Coronary artery (tissue), 2 donors: Measurements from ENCODE around the gene EPB41L5.
"Not testable (repeated sequence)": the region's sequence is repeated elsewhere in the genome, so short reads cannot be mapped to it uniquely, and the experiment has no call there.

Experiments used
- DNase-seq: peaks from one replicate; pipeline ENCODE4 v3.0.0-alpha.2; 2017; ENCODE audit warnings: low spot score
- H3K27ac ChIP-seq, 2 donors: fragments of 200-600 bp; sonication (generic); one replicate each; pipeline ENCODE4 v1.5.1; 2016 to 2019
- H3K4me3 ChIP-seq: fragments of 200-600 bp; sonication (generic); 2 replicates; pipeline ENCODE4 v1.5.1; 2016; ENCODE audit warnings: mild to moderate bottlenecking, moderate library complexity
- TF ChIP-seq, protein P1 (sequence below): fragments of 200-600 bp; sonication (generic); IDR thresholded peaks from one replicate; pipeline ENCODE4 v1.5.1; 2019; ENCODE audit warnings: antibody characterized with exemption

The EPB41L5 gene

DNA sequence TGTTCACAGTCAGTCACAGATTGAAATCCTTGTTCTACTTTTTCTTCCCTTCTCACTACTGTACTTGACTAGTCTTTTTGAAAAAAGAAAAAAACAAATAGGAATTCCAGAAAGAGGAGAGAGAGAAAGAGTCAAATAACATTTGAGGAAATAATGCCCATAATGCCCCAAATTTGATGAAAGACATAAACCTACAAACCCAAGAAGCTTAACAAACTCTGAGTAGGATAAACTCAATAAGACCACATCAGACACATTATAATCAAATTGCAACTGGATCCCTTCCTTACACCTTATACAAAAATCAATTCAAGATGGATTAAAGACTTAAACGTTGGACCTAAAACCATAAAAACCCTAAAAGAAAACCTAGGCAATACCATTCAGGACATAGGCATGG is 179.4 kb downstream of the EPB41L5 start:
- Histone ChIP-seq H3K4me3 (no peak overlapping the region), H3K27ac (no peak overlapping the region)
- TF ChIP-seq, protein P1, sequence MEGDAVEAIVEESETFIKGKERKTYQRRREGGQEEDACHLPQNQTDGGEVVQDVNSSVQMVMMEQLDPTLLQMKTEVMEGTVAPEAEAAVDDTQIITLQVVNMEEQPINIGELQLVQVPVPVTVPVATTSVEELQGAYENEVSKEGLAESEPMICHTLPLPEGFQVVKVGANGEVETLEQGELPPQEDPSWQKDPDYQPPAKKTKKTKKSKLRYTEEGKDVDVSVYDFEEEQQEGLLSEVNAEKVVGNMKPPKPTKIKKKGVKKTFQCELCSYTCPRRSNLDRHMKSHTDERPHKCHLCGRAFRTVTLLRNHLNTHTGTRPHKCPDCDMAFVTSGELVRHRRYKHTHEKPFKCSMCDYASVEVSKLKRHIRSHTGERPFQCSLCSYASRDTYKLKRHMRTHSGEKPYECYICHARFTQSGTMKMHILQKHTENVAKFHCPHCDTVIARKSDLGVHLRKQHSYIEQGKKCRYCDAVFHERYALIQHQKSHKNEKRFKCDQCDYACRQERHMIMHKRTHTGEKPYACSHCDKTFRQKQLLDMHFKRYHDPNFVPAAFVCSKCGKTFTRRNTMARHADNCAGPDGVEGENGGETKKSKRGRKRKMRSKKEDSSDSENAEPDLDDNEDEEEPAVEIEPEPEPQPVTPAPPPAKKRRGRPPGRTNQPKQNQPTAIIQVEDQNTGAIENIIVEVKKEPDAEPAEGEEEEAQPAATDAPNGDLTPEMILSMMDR = no peak
- DNase-seq = no peak

GRCh38 chr2:120195553-120195952 is 182.7 kb downstream of the EPB41L5 start:
- no peak overlapping the region for H3K27ac ChIP-seq
- no peak overlapping the region for H3K4me3 ChIP-seq
- TF ChIP-seq, protein P1 = no peak
- DNase-seq = no peak

DNA sequence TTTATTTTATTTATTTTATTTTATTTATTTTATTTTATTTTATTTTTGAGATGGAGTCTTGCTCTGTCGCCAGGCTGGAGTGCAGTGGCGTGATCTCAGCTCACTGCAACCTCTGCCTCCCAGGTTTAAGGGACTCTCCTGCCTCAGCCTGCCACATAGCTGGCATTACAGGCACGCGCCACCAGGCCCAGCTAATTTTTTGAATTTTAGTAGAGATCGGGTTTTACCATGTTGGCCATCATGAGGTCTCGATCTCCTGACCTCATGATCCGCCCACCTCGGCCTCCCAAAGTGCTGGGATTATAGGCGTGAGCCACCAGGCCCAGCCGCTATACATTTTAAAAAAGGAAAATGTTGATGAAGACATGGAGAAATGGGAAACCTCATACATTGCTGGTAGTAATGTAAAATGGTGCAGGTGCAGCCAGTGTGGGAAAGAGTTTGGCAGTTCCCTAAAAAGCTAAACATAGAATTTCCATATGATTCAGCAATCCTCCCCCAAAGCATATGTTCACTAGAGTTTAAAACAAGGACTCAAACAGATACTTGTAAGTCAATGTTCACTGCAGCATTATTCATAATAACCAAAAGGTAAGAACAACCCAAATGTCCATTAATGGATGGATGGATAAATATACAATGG is 187.1 kb downstream of the EPB41L5 start:
- H3K27ac ChIP-seq, DNase-seq: not testable (repeated sequence)

DNA sequence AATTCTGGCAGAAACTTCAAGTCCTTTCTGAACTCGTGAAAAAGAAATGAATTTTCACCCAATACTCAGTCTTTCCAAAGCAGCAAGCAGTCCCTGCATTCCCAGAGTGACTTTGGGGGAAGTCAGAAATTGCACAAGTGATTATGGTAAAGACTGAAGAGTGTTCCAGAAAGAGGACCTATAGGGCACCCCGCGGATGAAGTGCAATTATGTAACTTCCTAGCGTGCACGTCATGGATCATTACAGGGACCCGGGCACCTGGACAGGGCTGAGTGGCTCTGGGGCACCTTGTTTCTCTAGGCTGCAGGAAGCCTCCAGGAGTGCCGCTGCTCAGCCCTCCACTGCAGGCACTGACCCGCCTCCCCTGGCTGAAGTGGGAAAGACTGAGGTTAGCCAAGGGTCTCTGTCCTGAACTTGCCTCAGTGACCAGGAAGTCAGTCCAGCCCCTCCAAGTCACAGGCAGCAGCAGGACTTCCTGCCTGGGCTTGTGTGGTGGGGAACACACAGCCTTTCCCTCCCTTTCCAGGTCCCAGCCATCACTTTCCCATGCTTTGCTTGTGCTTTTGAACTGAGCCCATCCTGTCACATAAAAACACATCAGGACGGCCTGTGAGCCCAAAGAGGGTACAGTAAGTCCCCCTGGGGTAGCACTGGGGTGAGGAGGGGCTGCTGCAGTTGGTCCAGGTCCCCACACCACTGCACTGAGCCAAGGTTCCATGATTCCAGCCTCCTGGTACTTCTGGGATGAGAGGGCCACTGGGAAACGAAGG is 190.6 kb downstream of the EPB41L5 start:
- DNase-seq = no peak
- TF ChIP-seq, protein P1 = no peak
- Histone ChIP-seq H3K27ac (no peak overlapping the region), H3K4me3 (no peak overlapping the region)

More for the DNA sequence above, 187.1 kb downstream of the EPB41L5 start:
- H3K4me3 ChIP-seq = not testable (repeated sequence)

- Histone ChIP-seq H3K4me3 (no peak overlapping the region), H3K27ac (no peak overlapping the region)
- DNase-seq = no peak
- TF ChIP-seq, protein P1 = no peak
Measured at GRCh38 chr2:120204022-120204405, 191.1 kb downstream of the EPB41L5 start.

GRCh38 chr2:120204417-120204816 is 191.5 kb downstream of the EPB41L5 start:
- TF ChIP-seq, protein P1 = no peak
- H3K4me3 ChIP-seq = no peak overlapping the region
- H3K27ac ChIP-seq = no peak overlapping the region
- DNase-seq = no peak

DNA sequence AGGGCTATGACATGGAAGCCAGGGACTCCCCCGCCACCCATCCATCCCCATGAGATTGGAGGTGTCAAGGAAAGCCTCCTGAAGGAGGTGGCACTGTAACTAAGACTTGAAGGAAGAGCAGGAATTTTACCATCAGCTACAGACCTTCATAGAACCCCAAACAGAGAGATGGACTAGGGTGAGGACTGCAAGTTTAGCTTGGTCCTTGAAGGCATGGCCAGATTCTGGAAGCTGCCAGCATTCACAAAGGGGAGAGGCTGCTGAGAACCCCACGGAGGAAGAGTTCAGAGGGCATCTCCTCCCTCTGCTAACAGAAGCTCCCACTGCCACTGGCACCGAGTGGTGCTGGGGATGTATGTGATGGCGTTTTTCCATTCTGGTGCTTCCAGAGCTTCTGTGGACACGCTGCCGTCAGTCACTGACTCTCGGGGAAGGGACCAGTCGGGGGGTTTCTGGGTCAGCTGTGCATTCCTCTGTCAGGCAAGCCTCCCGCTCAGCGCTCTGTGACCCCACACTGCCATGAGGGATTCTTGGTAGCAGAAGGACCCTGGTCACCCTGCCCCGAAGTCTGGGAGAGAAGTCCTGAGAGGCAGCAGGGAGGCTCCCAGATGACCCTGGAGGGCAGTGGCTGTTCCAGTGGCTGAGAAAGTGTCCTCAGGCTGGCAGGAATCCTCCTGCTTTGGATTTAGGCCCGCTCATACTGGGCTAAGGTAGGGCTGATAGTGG is 192.2 kb downstream of the EPB41L5 start:
- no peak overlapping the region for H3K4me3 ChIP-seq
- no peak for DNase-seq
- TF ChIP-seq, protein P1 = no peak
- H3K27ac ChIP-seq = no peak overlapping the region
